Measurements from ENCODE around the gene MACF1. TPM values are rescaled to one million over a fixed set of nuclear protein-coding genes. Genes with fewer than 3 reads are reported as not detected.
A peak's percentile ranks its signal among the peaks of the same experiment; 100 is the strongest.

The MACF1 gene
- total RNA-seq, 1 donor from 2014 or later, result 694 TPM

- no peak for FAIRE-seq
- H3K36me3 ChIP-seq (ENCODE audit: insufficient read depth, low read length), result peaks cover 46% of the 10 kb centered on the region
- H3K4me1 ChIP-seq (ENCODE audit: insufficient read depth, low read length), result no peaks in the 10 kb centered on the region
- no peaks in the 10 kb centered on the region for H3K27me3 Mint-ChIP-seq (ENCODE audit: low read depth, unreplicated experiment)
- no peak overlapping the region for H3K27ac ChIP-seq (ENCODE audit: low read depth, low read length)
- H3K27ac Mint-ChIP-seq (ENCODE audit: unreplicated experiment), result peak overlapping the region; percentile 83
- no peaks in the 10 kb centered on the region for H3K27me3 ChIP-seq (ENCODE audit: insufficient read depth, low read length)
- H3K9ac ChIP-seq (ENCODE audit: low read length), result no peak overlapping the region
- H3K4me2 ChIP-seq (ENCODE audit: low read length), result no peak overlapping the region
- peaks cover 42% of the 10 kb centered on the region for H3K4me1 Mint-ChIP-seq (ENCODE audit: low read depth, unreplicated experiment)
- no peaks in the 10 kb centered on the region for H3K9me3 ChIP-seq (ENCODE audit: insufficient read depth, low read depth, low read length)
- no peak for TF ChIP-seq EZH2 (IDR thresholded peaks at IDR 0.05; ENCODE audit: insufficient read depth, low read length)
- no peak for TF ChIP-seq CTCF (IDR thresholded peaks at IDR 0.05; ENCODE audit: insufficient read depth, low read depth, low read length)
- H4K20me1 ChIP-seq (ENCODE audit: insufficient read depth, low read length), result peaks cover 59% of the 10 kb centered on the region
- H3K4me3 ChIP-seq (ENCODE audit: insufficient read depth, low read depth, low read length), result no peak overlapping the region
- H3K9me3 Mint-ChIP-seq (ENCODE audit: unreplicated experiment), result no peaks in the 10 kb centered on the region
- H2AFZ ChIP-seq (ENCODE audit: low read depth, low read length), result no peak overlapping the region
- H3K36me3 Mint-ChIP-seq (ENCODE audit: low read depth, unreplicated experiment), result peaks cover 22% of the 10 kb centered on the region
- H3K4me3 Mint-ChIP-seq (ENCODE audit: unreplicated experiment), result no peak overlapping the region
- DNase-seq (ENCODE audit: low read depth), result no peak
- peaks cover 58% of the 10 kb centered on the region for H3K79me2 ChIP-seq (ENCODE audit: insufficient read depth, low read length)
Measured at GRCh38 chr1:39282537-39283216, 78.2 kb downstream of the MACF1 start.

- peaks cover 49% of the 10 kb centered on the region for H4K20me1 ChIP-seq (ENCODE audit: insufficient read depth, low read length)
- H3K9me3 ChIP-seq (ENCODE audit: insufficient read depth, low read depth, low read length), result no peaks in the 10 kb centered on the region
- H2AFZ ChIP-seq (ENCODE audit: low read depth, low read length), result no peak overlapping the region
- Mint-ChIP-seq H3K9me3 (ENCODE audit: unreplicated experiment) (no peaks in the 10 kb centered on the region), H3K36me3 (ENCODE audit: low read depth, unreplicated experiment) (peaks cover 22% of the 10 kb centered on the region), H3K27me3 (ENCODE audit: low read depth, unreplicated experiment) (no peaks in the 10 kb centered on the region), H3K27ac (ENCODE audit: unreplicated experiment) (no peak overlapping the region), H3K4me3 (ENCODE audit: unreplicated experiment) (no peak overlapping the region), H3K4me1 (ENCODE audit: low read depth, unreplicated experiment) (peaks cover 33% of the 10 kb centered on the region)
- H3K4me2 ChIP-seq (ENCODE audit: low read length), result no peak overlapping the region
- DNase-seq (ENCODE audit: low read depth) (no peak), FAIRE-seq (no peak)
- H3K27me3 ChIP-seq (ENCODE audit: insufficient read depth, low read length), result no peaks in the 10 kb centered on the region
- H3K27ac ChIP-seq (ENCODE audit: low read depth, low read length), result no peak overlapping the region
- TF ChIP-seq EZH2 (IDR thresholded peaks at IDR 0.05; ENCODE audit: insufficient read depth, low read length), result no peak
- no peak for TF ChIP-seq CTCF (IDR thresholded peaks at IDR 0.05; ENCODE audit: insufficient read depth, low read depth, low read length)
- H3K4me1 ChIP-seq (ENCODE audit: insufficient read depth, low read length), result no peaks in the 10 kb centered on the region
- H3K4me3 ChIP-seq (ENCODE audit: insufficient read depth, low read depth, low read length), result no peak overlapping the region
- H3K9ac ChIP-seq (ENCODE audit: low read length), result no peak overlapping the region
- H3K79me2 ChIP-seq (ENCODE audit: insufficient read depth, low read length), result peaks cover 46% of the 10 kb centered on the region
- H3K36me3 ChIP-seq (ENCODE audit: insufficient read depth, low read length), result peaks cover 48% of the 10 kb centered on the region
Measured at GRCh38 chr1:39283858-39284257, 79.4 kb downstream of the MACF1 start.

DNA sequence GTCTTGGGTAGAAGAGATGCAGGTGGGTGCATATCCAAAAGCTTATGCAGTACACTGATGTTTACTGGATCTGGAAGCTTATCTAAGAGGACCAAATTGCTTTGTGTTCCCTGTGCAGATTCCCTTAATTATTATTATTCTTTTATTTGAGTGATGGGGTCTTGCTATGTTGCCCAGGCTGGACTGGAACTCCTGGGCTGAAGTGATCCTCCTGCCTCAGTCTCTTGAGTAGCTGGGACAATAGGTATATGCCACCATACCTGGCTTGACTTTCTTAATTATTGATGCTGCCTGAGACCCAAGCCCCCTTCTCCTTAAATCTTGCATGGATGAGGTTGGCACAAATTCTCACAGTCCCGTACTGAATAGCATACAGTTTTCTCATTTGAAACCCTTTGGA, 83.0 kb downstream of the MACF1 start:
- no peaks in the 10 kb centered on the region for H3K27me3 Mint-ChIP-seq (ENCODE audit: low read depth, unreplicated experiment)
- H3K27ac Mint-ChIP-seq (ENCODE audit: unreplicated experiment), result no peak overlapping the region
- H3K4me1 Mint-ChIP-seq (ENCODE audit: low read depth, unreplicated experiment), result peaks cover 21% of the 10 kb centered on the region
- DNase-seq (ENCODE audit: low read depth), result no peak
- Histone ChIP-seq H3K36me3 (ENCODE audit: insufficient read depth, low read length) (peaks cover 52% of the 10 kb centered on the region), H2AFZ (ENCODE audit: low read depth, low read length) (no peak overlapping the region), H3K27ac (ENCODE audit: low read depth, low read length) (no peak overlapping the region), H3K4me3 (ENCODE audit: insufficient read depth, low read depth, low read length) (no peak overlapping the region), H3K4me1 (ENCODE audit: insufficient read depth, low read length) (peaks cover 3% of the 10 kb centered on the region), H3K79me2 (ENCODE audit: insufficient read depth, low read length) (peaks cover 23% of the 10 kb centered on the region), H3K4me2 (ENCODE audit: low read length) (no peak overlapping the region), H3K27me3 (ENCODE audit: insufficient read depth, low read length) (no peaks in the 10 kb centered on the region), H3K9ac (ENCODE audit: low read length) (no peak overlapping the region), H3K9me3 (ENCODE audit: insufficient read depth, low read depth, low read length) (no peaks in the 10 kb centered on the region), H4K20me1 (ENCODE audit: insufficient read depth, low read length) (peaks cover 36% of the 10 kb centered on the region)
- FAIRE-seq, result no peak
- H3K36me3 Mint-ChIP-seq (ENCODE audit: low read depth, unreplicated experiment), result peaks cover 33% of the 10 kb centered on the region
- TF ChIP-seq EZH2 (IDR thresholded peaks at IDR 0.05; ENCODE audit: insufficient read depth, low read length), result no peak
- TF ChIP-seq CTCF (IDR thresholded peaks at IDR 0.05; ENCODE audit: insufficient read depth, low read depth, low read length), result no peak
- no peak overlapping the region for H3K4me3 Mint-ChIP-seq (ENCODE audit: unreplicated experiment)
- H3K9me3 Mint-ChIP-seq (ENCODE audit: unreplicated experiment), result no peaks in the 10 kb centered on the region
